ENCODE data around the gene DYRK1A. TPM values are rescaled to one million over a fixed set of nuclear protein-coding genes. Genes with fewer than 3 reads are reported as not detected.

Gene DYRK1A
- total RNA-seq, 2 donors from 2014 or later = 70.5 to 146 TPM

GRCh38 chr21:37402251-37402867 is 35.8 kb downstream of the DYRK1A start:
- H3K4me1 ChIP-seq (replicated peaks) = no peaks in the 10 kb centered on the region
- 77% methylated on average over 3 of the region's 3 CpGs for WGBS
- H3K4me3 ChIP-seq = no peak overlapping the region
- H3K27ac ChIP-seq = no peak overlapping the region
- no peaks in the 10 kb centered on the region for H3K9me3 ChIP-seq
- no peaks in the 10 kb centered on the region for H3K36me3 ChIP-seq
- intact Hi-C loops (cut with DNase I) = no loop called here
- TF ChIP-seq, protein P1, sequence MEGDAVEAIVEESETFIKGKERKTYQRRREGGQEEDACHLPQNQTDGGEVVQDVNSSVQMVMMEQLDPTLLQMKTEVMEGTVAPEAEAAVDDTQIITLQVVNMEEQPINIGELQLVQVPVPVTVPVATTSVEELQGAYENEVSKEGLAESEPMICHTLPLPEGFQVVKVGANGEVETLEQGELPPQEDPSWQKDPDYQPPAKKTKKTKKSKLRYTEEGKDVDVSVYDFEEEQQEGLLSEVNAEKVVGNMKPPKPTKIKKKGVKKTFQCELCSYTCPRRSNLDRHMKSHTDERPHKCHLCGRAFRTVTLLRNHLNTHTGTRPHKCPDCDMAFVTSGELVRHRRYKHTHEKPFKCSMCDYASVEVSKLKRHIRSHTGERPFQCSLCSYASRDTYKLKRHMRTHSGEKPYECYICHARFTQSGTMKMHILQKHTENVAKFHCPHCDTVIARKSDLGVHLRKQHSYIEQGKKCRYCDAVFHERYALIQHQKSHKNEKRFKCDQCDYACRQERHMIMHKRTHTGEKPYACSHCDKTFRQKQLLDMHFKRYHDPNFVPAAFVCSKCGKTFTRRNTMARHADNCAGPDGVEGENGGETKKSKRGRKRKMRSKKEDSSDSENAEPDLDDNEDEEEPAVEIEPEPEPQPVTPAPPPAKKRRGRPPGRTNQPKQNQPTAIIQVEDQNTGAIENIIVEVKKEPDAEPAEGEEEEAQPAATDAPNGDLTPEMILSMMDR (IDR thresholded peaks at IDR 0.05) = no peak
- TF ChIP-seq POLR2A (IDR thresholded peaks at IDR 0.05) (no peak), POLR2AphosphoS5 (IDR thresholded peaks at IDR 0.05) (no peak)
- DNase-seq (ENCODE audit: low spot score) = no peak
- H3K27me3 ChIP-seq (replicated peaks; ENCODE audit: insufficient read depth) = no peaks in the 10 kb centered on the region

DNA sequence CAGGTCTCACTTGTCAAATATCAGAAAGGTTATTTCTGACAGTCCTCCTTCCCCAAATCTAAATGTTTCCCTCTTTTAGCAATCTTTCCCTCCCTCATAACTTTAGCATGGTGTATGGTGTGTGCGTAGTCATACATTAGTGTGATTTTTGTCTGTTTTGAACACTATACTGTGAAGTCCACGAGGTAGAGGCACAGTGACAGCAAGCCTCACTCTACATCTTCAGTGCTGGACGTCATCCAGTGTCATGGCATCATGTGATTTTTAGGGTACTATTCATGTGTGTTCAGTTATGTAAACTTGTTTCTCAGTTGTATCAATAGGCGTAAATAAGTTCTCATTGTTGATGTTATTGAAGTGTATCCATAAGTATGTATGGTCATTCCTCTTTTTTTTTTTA is 39.1 kb downstream of the DYRK1A start:
- H3K27ac ChIP-seq = no peak overlapping the region
- peaks cover 3% of the 10 kb centered on the region for H3K4me1 ChIP-seq (replicated peaks)
- intact Hi-C loops (cut with DNase I) = no loop called here
- H3K4me3 ChIP-seq = no peak overlapping the region
- TF ChIP-seq, protein P1 (IDR thresholded peaks at IDR 0.05) = no peak
- TF ChIP-seq POLR2A (IDR thresholded peaks at IDR 0.05) (no peak), POLR2AphosphoS5 (IDR thresholded peaks at IDR 0.05) (no peak)
- no peaks in the 10 kb centered on the region for H3K9me3 ChIP-seq
- no peaks in the 10 kb centered on the region for H3K36me3 ChIP-seq
- no peaks in the 10 kb centered on the region for H3K27me3 ChIP-seq (replicated peaks; ENCODE audit: insufficient read depth)
- 68% methylated on average over 4 of the region's 4 CpGs for WGBS
- DNase-seq (ENCODE audit: low spot score) = no peak

DNA sequence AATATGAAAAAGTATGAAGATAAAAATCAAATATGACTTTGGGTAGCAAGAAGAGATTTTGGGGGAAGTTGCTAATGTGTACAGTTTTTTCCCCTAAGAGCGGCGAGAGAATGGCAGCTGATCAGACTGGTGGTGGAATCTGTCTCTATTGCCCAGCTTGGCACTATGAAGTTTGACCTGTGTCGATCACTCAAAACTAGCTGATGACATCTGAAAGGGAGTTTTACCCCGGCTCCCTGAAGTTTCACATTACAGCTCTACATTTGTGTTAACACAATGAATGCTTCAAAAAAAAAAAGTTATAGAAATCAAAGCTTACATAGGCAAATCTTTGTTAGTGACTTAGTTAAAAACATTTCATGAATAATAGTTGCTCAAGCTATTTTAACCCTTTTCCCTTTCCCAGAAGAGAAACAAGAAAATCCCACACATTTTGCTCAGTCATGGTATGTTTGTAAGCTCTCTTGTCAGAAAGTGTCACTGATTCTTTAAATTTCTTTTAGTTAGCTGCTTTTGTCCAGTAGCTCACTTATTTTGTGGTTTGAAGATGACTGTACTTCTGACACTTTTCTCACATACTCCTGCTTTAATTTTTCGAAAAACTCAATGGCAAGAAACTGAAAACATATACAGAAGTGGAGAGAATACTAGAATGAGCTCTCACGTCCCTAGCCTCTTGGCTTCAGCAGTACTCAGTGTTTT is 41.3 kb downstream of the DYRK1A start:
- H3K27me3 ChIP-seq (replicated peaks; ENCODE audit: insufficient read depth) = no peaks in the 10 kb centered on the region
- 43% methylated on average over 6 of the region's 6 CpGs for WGBS
- no peak for DNase-seq (ENCODE audit: low spot score)
- no peak overlapping the region for H3K4me3 ChIP-seq
- TF ChIP-seq POLR2A (IDR thresholded peaks at IDR 0.05) (no peak), POLR2AphosphoS5 (IDR thresholded peaks at IDR 0.05) (no peak)
- TF ChIP-seq, protein P1 (IDR thresholded peaks at IDR 0.05) = no peak
- intact Hi-C loops (cut with DNase I) = no loop called here
- H3K4me1 ChIP-seq (replicated peaks) = peaks cover 3% of the 10 kb centered on the region
- H3K9me3 ChIP-seq = no peaks in the 10 kb centered on the region
- H3K27ac ChIP-seq = no peak overlapping the region
- H3K36me3 ChIP-seq = no peaks in the 10 kb centered on the region

DNA sequence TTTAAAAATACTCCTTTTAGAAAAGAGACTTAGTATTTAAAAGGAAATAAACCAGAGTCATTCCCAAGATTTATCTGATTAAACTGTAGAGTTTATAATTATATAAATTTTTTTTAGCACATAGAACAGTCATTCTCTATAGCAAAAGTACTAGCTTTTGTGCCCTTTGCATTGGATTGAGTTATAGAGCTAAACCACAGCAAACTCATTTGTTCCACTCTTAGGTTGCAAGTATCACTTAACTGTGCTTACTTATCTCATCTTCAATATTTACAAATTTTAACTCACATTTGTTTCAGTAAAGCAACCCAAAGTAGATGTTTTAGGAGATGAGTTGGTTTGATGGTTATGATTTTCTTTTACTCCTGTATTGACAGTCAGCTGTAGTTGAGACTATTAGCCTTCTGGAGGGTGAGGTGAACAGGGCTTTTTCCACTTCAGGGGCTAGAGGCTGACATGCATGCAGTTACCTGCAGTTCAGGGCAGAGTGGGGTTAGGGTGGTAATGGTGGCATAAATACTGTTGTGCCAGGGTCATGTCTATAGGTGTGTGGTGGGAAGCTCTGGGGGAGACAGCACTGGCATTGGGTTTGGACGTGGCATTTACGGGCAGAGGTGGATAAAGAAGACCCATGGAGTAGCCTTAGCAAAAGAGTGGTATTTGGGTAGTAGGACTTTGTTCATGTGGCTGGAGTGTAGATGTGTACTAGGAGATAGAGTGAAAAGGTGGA is 42.1 kb downstream of the DYRK1A start:
- Histone ChIP-seq H3K9me3 (no peaks in the 10 kb centered on the region), H3K27ac (no peak overlapping the region), H3K36me3 (no peaks in the 10 kb centered on the region), H3K4me1 (replicated peaks) (peaks cover 3% of the 10 kb centered on the region), H3K27me3 (replicated peaks; ENCODE audit: insufficient read depth) (no peaks in the 10 kb centered on the region), H3K4me3 (no peak overlapping the region)
- TF ChIP-seq POLR2AphosphoS5 (IDR thresholded peaks at IDR 0.05) (no peak), POLR2A (IDR thresholded peaks at IDR 0.05) (no peak)
- TF ChIP-seq, protein P1 (IDR thresholded peaks at IDR 0.05) = no peak
- DNase-seq (ENCODE audit: low spot score) = no peak
- intact Hi-C loops (cut with DNase I) = no loop called here
- WGBS = 91% methylated on average over 2 of the region's 2 CpGs

Measured in prostate gland (tissue), 2 donors.